HL-60 (cell line): ENCODE data around the gene BCHE.

Experiments
- DNase-seq, 2 experiments: peaks; one replicate each; pipeline ENCODE4 v3.0.0-alpha.2; 2010 to 2020; ENCODE audit warnings: low read depth in 1 of 2, low spot score in 1 of 2
- H3K27ac ChIP-seq: fragments of 250-450 bp; sonication (Bioruptor Pico); replicated peaks from 2 replicates; pipeline ENCODE4 v1.5.1; 2020; ENCODE audit warnings: mild to moderate bottlenecking, moderate library complexity
- H3K27me3 ChIP-seq: fragments of 250-450 bp; sonication (Bioruptor Pico); 2 replicates; pipeline ENCODE4 v1.5.1; 2021; ENCODE audit warnings: mild to moderate bottlenecking, moderate library complexity; ENCODE audit not compliant: insufficient read depth, poor library complexity, severe bottlenecking
- H3K4me3 ChIP-seq: replicated peaks from 2 replicates; pipeline ENCODE4 v1.5.1; 2011; ENCODE audit warnings: mild to moderate bottlenecking, control low read depth, low read length; ENCODE audit not compliant: insufficient read depth
- GABPA ChIP-seq: IDR thresholded peaks from 2 replicates; pipeline ENCODE4 v1.6.1; 2012; ENCODE audit warnings: low read depth
- POLR2AphosphoS5 ChIP-seq: IDR thresholded peaks from 2 replicates; pipeline ENCODE4 v1.6.1; 2012; ENCODE audit warnings: low read depth
- REST ChIP-seq: IDR thresholded peaks from 2 replicates; pipeline ENCODE4 v1.6.1; 2012; ENCODE audit warnings: low read depth; ENCODE audit not compliant: insufficient replicate concordance
- SPI1 ChIP-seq: IDR thresholded peaks from 2 replicates; pipeline ENCODE4 v1.6.1; 2012; ENCODE audit warnings: low read depth, mild to moderate bottlenecking, borderline replicate concordance
- TF ChIP-seq, protein P1 (sequence below): IDR thresholded peaks from one replicate; pipeline ENCODE4 v1.5.1; 2011; ENCODE audit warnings: low read length, control low read depth, inconsistent platforms; ENCODE audit not compliant: insufficient read depth

Gene BCHE

DNA sequence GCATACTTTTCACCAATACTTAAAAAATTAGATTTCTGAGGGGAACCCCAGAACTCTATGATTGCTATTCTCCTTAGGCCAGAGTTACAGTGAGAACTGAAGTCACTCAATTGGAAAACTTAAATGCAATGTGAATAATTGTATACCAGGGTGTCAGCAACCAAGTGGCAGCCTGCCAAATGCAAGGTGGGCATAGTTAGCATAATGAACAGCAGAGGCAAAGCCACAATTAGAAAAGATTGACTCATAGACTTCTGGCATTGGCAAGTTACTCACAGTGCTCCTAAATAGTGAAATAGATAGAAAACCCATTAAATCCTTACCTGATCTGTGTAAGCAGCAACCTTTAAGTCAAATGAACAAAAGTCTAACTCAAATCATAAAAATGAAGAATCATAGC lies 94.9 kb downstream of the BCHE start:
- Histone ChIP-seq H3K27ac (no peak overlapping the region), H3K4me3 (no peak overlapping the region), H3K27me3 (no peaks in the 10 kb centered on the region)
- no peak for DNase-seq
- TF ChIP-seq POLR2AphosphoS5 (no peak), GABPA (no peak), REST (no peak), SPI1 (no peak)
- TF ChIP-seq, protein P1, sequence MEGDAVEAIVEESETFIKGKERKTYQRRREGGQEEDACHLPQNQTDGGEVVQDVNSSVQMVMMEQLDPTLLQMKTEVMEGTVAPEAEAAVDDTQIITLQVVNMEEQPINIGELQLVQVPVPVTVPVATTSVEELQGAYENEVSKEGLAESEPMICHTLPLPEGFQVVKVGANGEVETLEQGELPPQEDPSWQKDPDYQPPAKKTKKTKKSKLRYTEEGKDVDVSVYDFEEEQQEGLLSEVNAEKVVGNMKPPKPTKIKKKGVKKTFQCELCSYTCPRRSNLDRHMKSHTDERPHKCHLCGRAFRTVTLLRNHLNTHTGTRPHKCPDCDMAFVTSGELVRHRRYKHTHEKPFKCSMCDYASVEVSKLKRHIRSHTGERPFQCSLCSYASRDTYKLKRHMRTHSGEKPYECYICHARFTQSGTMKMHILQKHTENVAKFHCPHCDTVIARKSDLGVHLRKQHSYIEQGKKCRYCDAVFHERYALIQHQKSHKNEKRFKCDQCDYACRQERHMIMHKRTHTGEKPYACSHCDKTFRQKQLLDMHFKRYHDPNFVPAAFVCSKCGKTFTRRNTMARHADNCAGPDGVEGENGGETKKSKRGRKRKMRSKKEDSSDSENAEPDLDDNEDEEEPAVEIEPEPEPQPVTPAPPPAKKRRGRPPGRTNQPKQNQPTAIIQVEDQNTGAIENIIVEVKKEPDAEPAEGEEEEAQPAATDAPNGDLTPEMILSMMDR = no peak

- DNase-seq = no peak
- H3K27ac ChIP-seq = no peak overlapping the region
- no peak overlapping the region for H3K4me3 ChIP-seq
- TF ChIP-seq GABPA (no peak), SPI1 (no peak), POLR2AphosphoS5 (no peak), REST (no peak)
- TF ChIP-seq, protein P1 = no peak
- no peaks in the 10 kb centered on the region for H3K27me3 ChIP-seq
Observed at GRCh38 chr3:165729756-165730155, 107.5 kb downstream of the BCHE start.

DNA sequence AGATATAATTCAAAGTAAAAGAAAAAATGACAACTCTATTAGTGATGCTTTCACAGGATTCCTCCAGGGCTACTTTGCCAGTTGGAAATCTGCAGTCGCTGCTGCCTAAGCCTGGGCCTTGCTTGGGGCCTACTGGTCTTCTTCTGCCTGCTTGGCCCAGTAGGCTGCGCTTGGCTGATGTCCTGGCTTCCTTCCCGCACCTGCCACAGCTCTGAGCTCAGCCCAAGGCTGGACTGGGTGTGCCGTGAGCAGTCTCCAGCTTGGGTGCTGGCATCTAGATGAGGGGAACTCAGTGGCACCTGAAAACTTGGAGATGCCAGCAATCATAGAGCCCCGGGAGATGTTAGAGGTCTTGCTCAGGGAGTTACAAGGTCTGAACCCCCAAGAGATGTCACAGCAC lies 108.3 kb downstream of the BCHE start:
- TF ChIP-seq, protein P1 = no peak
- TF ChIP-seq GABPA (no peak), REST (no peak), POLR2AphosphoS5 (no peak), SPI1 (no peak)
- Histone ChIP-seq H3K4me3 (no peak overlapping the region), H3K27ac (no peak overlapping the region), H3K27me3 (no peaks in the 10 kb centered on the region)
- DNase-seq = no peak
